Measurements from ENCODE around the gene GPR157.

GPR157 gene

DNA sequence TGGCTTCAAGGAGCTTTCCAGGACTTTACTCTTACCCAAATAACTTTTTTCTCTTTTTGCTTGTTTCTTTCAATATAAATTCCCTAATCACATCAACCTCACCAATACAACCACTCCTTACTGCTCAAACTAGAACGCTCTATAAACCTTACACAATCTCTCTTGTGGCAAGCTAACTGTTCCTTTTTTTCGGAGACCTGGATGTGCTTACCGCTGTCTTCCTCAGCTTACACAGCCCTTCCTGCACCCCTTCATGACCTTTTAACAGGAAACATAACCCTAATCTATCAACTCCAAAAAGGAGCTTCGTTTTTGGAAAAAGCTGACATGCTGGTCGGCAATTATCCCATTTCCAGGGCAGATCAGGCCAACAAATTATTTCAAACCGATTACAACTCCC is 35.3 kb downstream of the GPR157 start:
- H3K9ac ChIP-seq (ENCODE audit: low read length) = no peak overlapping the region
- no peaks in the 10 kb centered on the region for H3K79me2 ChIP-seq (ENCODE audit: insufficient read depth, low read length)
- H3K4me2 ChIP-seq (ENCODE audit: low read length) = no peak overlapping the region
- no peak overlapping the region for H2AFZ ChIP-seq (ENCODE audit: low read length)
- H3K4me1 ChIP-seq (ENCODE audit: insufficient read depth, low read length, severe bottlenecking) = no peaks in the 10 kb centered on the region
- H3K9me3 ChIP-seq (ENCODE audit: low read length) = peaks cover 4% of the 10 kb centered on the region; the same call in 1 of the 2 replicates
- no peak for TF ChIP-seq EZH2 (IDR thresholded peaks at IDR 0.05; ENCODE audit: borderline replicate concordance, low read length)
- TF ChIP-seq, protein P1, sequence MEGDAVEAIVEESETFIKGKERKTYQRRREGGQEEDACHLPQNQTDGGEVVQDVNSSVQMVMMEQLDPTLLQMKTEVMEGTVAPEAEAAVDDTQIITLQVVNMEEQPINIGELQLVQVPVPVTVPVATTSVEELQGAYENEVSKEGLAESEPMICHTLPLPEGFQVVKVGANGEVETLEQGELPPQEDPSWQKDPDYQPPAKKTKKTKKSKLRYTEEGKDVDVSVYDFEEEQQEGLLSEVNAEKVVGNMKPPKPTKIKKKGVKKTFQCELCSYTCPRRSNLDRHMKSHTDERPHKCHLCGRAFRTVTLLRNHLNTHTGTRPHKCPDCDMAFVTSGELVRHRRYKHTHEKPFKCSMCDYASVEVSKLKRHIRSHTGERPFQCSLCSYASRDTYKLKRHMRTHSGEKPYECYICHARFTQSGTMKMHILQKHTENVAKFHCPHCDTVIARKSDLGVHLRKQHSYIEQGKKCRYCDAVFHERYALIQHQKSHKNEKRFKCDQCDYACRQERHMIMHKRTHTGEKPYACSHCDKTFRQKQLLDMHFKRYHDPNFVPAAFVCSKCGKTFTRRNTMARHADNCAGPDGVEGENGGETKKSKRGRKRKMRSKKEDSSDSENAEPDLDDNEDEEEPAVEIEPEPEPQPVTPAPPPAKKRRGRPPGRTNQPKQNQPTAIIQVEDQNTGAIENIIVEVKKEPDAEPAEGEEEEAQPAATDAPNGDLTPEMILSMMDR (IDR thresholded peaks at IDR 0.05; ENCODE audit: low read length) = no peak
- no peaks in the 10 kb centered on the region for H4K20me1 ChIP-seq (ENCODE audit: insufficient read depth, low read length)
- H3K9me2 ChIP-seq (ENCODE audit: low read depth, low read length) = no peaks in the 10 kb centered on the region
- no peaks in the 10 kb centered on the region for H3F3A ChIP-seq (ENCODE audit: insufficient read depth, low read length)
- H3K4me3 ChIP-seq (ENCODE audit: low read depth, low read length, poor library complexity, severe bottlenecking) = no peak overlapping the region
- H3K36me3 ChIP-seq (ENCODE audit: insufficient read depth, low read length) = no peaks in the 10 kb centered on the region; the same call in 1 of the 2 replicates
- no peak overlapping the region for H3K27ac ChIP-seq (ENCODE audit: low read depth, low read length, poor library complexity, severe bottlenecking)
- peaks cover 11% of the 10 kb centered on the region for H3K27me3 ChIP-seq (ENCODE audit: insufficient read depth, low read length)

DNA sequence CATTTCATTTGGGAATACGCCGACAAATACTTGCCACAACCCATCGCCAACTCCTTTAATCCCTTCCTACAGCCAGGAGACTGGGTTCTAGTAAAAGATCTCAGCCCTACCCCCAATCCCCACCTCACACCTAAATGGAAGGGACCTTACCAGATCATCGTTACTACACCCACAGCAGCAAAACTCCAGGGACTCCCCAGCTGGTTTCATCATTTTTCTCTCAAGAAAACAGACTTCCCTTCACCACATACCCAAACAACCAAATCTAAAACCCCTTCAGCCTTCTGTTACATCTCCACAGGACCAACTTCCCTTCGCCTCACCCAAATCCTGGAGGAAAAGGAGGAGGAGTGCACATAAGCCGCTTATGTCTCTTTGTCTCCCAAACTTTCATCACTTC is 35.8 kb downstream of the GPR157 start:
- Histone ChIP-seq H3K27me3 (ENCODE audit: insufficient read depth, low read length) (peaks cover 11% of the 10 kb centered on the region), H3K4me3 (ENCODE audit: low read depth, low read length, poor library complexity, severe bottlenecking) (no peak overlapping the region), H3K27ac (ENCODE audit: low read depth, low read length, poor library complexity, severe bottlenecking) (no peak overlapping the region), H3K36me3 (ENCODE audit: insufficient read depth, low read length) (no peaks in the 10 kb centered on the region; the same call in 1 of the 2 replicates), H3K9ac (ENCODE audit: low read length) (no peak overlapping the region), H3K79me2 (ENCODE audit: insufficient read depth, low read length) (no peaks in the 10 kb centered on the region), H2AFZ (ENCODE audit: low read length) (no peak overlapping the region), H3F3A (ENCODE audit: insufficient read depth, low read length) (no peaks in the 10 kb centered on the region), H3K4me2 (ENCODE audit: low read length) (no peak overlapping the region), H4K20me1 (ENCODE audit: insufficient read depth, low read length) (no peaks in the 10 kb centered on the region), H3K4me1 (ENCODE audit: insufficient read depth, low read length, severe bottlenecking) (no peaks in the 10 kb centered on the region), H3K9me2 (ENCODE audit: low read depth, low read length) (no peaks in the 10 kb centered on the region), H3K9me3 (ENCODE audit: low read length) (peaks cover 4% of the 10 kb centered on the region; the same call in 1 of the 2 replicates)
- TF ChIP-seq EZH2 (IDR thresholded peaks at IDR 0.05; ENCODE audit: borderline replicate concordance, low read length) = no peak
- TF ChIP-seq, protein P1 (IDR thresholded peaks at IDR 0.05; ENCODE audit: low read length) = no peak

DNA sequence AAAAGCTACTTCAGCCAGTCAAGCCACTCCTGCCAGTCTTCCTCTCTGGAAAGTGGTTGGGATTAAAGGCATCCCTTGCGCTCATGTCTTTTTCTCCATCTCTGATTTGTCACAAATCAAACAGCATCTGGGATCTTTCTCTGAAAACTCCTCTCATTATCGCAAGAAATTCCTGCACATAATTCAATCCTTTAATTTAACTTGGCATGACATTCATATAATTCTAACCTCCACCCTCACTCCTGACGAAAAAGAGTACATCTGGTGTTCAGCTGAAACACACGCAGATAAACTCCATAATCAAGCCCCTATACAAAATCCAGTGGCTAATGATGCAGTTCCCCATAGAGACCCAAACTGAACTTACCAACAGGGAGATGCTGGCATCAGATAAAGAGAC is 40.1 kb downstream of the GPR157 start:
- peaks cover 23% of the 10 kb centered on the region for H3K4me1 ChIP-seq (ENCODE audit: insufficient read depth, low read length, severe bottlenecking)
- H3K36me3 ChIP-seq (ENCODE audit: insufficient read depth, low read length) = no peaks in the 10 kb centered on the region; the same call in 1 of the 2 replicates
- H3F3A ChIP-seq (ENCODE audit: insufficient read depth, low read length) = no peaks in the 10 kb centered on the region
- H4K20me1 ChIP-seq (ENCODE audit: insufficient read depth, low read length) = no peaks in the 10 kb centered on the region
- no peak overlapping the region for H3K4me3 ChIP-seq (ENCODE audit: low read depth, low read length, poor library complexity, severe bottlenecking)
- no peak overlapping the region for H3K4me2 ChIP-seq (ENCODE audit: low read length)
- H3K9ac ChIP-seq (ENCODE audit: low read length) = no peak overlapping the region
- H3K79me2 ChIP-seq (ENCODE audit: insufficient read depth, low read length) = no peaks in the 10 kb centered on the region
- H3K9me3 ChIP-seq (ENCODE audit: low read length) = peaks cover 4% of the 10 kb centered on the region; the same call in 1 of the 2 replicates
- no peak overlapping the region for H2AFZ ChIP-seq (ENCODE audit: low read length)
- H3K27me3 ChIP-seq (ENCODE audit: insufficient read depth, low read length) = peaks cover 11% of the 10 kb centered on the region
- no peak overlapping the region for H3K27ac ChIP-seq (ENCODE audit: low read depth, low read length, poor library complexity, severe bottlenecking)
- TF ChIP-seq, protein P1 (IDR thresholded peaks at IDR 0.05; ENCODE audit: low read length) = no peak
- no peak for TF ChIP-seq EZH2 (IDR thresholded peaks at IDR 0.05; ENCODE audit: borderline replicate concordance, low read length)
- no peaks in the 10 kb centered on the region for H3K9me2 ChIP-seq (ENCODE audit: low read depth, low read length)
